HG02938 (cell line): ENCODE measurements around the gene NELFCD.
A peak's percentile ranks its signal among the peaks of the same experiment; 100 is the strongest.
"Not testable (repeated sequence)": the region's sequence is repeated elsewhere in the genome, so short reads cannot be mapped to it uniquely, and the experiment has no call there.

Experiments used
- ATAC-seq: cut with Tn5 transposase; IDR thresholded peaks from one replicate; pipeline ENCODE4 v1.9.1; 2021; ENCODE audit warnings: mild to moderate bottlenecking, moderate library complexity; ENCODE audit not compliant: unreplicated experiment

NELFCD gene, protein sequence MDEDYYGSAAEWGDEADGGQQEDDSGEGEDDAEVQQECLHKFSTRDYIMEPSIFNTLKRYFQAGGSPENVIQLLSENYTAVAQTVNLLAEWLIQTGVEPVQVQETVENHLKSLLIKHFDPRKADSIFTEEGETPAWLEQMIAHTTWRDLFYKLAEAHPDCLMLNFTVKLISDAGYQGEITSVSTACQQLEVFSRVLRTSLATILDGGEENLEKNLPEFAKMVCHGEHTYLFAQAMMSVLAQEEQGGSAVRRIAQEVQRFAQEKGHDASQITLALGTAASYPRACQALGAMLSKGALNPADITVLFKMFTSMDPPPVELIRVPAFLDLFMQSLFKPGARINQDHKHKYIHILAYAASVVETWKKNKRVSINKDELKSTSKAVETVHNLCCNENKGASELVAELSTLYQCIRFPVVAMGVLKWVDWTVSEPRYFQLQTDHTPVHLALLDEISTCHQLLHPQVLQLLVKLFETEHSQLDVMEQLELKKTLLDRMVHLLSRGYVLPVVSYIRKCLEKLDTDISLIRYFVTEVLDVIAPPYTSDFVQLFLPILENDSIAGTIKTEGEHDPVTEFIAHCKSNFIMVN

DNA sequence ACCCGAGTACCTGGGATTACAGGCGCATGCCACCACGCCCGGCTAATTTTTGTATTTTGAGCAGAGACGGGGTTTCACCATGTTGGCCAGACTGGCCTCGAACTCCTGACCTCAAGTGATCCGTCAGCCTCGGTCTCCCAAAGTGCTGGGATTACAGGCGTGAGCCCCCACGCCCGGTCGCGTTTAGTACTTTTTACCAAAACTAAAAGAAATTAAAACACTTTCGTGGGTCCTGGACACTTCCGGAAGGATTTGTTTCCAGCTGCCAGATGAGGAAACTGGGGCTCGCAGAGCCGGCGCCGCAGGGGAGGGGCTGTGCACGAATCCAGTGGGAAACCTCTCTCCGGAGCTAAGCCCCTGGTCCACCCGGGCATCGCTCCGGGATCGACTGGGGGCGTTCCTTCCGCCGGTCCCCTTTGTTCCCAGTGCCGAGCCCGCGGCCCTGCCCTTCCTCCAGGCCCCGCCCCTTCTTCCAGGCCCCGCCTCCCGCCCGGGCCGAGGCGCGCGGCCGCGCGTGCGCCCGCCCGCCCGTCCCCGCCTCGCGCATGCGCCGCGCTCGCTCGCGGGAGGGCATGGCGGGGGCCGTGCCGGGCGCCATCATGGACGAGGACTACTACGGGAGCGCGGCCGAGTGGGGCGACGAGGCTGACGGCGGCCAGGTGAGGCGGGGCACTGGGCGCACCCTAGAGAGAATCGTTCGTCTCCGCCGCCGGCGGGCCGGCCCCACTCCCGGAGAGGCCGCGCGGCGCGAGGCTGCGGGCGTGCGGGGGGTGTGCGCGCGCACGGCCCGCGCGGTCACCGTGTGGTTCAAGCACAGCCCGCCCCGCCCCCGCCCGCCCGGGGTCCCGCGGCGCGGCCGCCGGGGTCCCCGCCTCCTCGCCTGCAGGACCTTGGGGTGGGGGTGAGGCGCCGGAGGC is at the start of gene NELFCD:
TSS of gene NELFCD (plus strand) at position 546 of the 917 bp plus-strand sequence. CDS start at position 600, 54 bp downstream.
- peak; percentile 56 for ATAC-seq

- no peak for ATAC-seq
These were observed 48.9 kb upstream of the NELFCD start for GRCh38 chr20:58932170-58932569.

DNA sequence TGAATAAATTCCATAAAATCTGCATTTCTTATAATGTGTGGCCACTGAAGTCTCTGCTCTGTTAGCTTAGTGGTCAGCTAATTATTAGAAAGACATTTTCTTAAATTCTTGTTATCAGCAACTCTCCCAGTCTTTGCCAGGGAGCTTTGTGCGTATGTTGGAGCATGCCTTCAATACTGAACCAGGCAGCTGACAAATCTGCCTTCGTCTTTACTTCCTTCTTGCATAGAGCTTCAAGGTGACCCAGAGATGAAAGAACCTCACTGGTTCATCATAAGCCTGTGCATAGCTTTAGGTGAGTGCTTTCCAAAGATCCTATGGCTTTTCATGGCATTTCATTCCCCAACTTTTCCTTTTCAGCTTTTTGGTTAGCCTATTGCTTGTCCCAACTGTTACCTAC is 43.0 kb upstream of the NELFCD start:
- ATAC-seq: no peak

DNA sequence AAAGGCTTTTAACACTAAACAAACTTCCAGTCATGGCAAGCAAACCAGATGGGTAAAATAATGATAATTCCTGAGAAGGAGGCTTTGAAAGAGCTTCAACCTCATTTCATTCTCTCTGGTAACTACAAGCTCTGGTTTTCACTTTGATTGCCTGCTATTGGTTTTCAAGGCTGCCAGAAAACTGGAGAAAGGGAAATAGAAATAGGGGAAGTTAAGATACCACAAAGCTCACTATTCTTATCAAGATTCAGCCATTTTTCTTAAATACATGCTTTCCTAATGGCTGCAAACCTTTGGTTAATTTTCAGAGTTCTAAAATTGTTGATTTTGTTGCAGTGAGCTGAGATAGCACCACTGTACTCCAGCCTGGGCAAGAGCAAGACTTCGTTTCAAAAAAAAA is 42.5 kb upstream of the NELFCD start:
- ATAC-seq: no peak

GRCh38 chr20:58941471-58941870 is 39.6 kb upstream of the NELFCD start:
- ATAC-seq: no peak

- ATAC-seq: no peak
These were observed 38.5 kb upstream of the NELFCD start for GRCh38 chr20:58942549-58942948.

- ATAC-seq: no peak
These were observed 36.4 kb upstream of the NELFCD start for GRCh38 chr20:58944610-58945009.

DNA sequence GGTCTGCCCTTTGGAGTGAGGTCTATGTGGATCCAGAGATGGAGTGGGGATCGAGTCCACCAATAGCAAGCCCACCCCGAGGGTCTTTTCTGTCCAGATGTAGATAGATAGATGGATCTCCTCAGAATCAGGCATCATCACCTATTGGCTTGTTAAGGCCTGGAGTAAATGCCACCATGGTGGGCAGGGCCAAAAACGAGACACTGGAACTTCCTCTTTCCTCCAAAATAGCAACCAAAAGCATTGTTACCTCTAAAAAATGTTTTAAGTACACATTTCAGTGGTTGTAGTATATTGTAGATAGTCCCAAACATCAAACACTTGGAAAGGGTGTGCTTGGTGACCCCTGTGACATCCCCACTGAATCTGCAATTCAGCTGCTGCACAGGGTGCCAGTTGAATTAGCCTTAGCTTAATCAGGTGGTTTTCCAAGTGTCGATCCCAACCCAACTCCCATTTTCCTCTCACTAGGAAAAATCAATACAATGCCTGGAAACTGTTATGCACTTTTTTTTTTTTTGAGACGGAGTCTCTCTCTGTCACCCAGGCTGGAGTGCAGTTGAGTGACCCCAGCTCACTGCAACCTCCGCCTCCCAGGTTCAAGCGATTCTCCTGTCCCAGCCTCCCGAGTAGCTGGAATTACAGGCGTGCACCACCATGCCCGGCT is 35.0 kb upstream of the NELFCD start:
- ATAC-seq: no peak

DNA sequence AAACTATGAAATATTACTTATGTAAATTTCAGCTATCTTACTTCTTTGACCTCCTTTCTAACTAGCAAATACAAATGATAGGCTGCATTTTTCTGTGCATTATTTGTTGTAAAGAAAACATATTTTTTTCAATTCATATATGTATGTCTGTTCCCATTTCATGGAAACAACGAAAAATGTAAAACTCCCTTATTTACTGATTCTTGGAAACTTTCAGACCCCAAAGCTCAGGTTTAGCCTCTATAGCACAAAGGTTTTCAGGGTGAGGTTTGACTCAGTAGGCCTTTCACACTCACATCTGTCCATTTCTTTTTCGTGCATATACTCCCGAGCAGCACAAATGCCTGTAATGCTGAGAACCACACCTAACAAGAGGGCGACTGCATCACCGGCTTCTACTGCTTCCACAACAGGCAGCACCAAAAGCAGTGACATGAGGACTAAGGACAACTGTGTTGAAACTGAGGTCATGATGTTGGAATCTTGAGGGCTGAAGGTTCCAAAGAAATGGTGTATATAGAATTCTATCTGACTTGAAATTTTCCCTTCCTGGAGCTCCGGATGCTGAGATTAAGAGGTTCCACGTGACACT is 33.2 kb upstream of the NELFCD start:
- not testable (repeated sequence) for ATAC-seq

- ATAC-seq: no peak
These were observed 30.5 kb upstream of the NELFCD start for GRCh38 chr20:58950603-58951002.

- no peak for ATAC-seq
These were observed 28.0 kb upstream of the NELFCD start for GRCh38 chr20:58953050-58953449.

- no peak for ATAC-seq
These were observed 25.0 kb upstream of the NELFCD start for GRCh38 chr20:58956078-58956477.

GRCh38 chr20:58959652-58960051 is 21.4 kb upstream of the NELFCD start:
- ATAC-seq: no peak

- no peak for ATAC-seq
These were observed 17.9 kb upstream of the NELFCD start for GRCh38 chr20:58963060-58963584.

DNA sequence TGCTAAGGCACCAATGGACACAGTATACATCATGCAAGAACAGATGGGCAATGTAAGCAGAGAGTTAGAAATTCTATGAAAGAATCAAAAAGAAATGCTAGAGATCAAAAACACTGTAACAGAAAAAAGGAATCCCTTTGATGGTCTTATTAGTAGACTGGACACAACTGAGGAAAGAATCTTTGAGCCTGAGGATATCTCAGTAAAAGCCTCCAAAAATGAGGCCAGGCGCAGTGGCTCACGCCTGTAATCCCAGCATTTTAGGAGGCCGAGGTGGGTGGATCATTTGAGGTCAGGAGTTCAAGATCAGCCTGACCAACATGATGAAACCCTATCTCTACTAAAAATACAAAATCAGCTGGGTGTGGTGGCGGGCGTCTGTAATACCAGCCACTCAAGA is 17.1 kb upstream of the NELFCD start:
- not testable (repeated sequence) for ATAC-seq

DNA sequence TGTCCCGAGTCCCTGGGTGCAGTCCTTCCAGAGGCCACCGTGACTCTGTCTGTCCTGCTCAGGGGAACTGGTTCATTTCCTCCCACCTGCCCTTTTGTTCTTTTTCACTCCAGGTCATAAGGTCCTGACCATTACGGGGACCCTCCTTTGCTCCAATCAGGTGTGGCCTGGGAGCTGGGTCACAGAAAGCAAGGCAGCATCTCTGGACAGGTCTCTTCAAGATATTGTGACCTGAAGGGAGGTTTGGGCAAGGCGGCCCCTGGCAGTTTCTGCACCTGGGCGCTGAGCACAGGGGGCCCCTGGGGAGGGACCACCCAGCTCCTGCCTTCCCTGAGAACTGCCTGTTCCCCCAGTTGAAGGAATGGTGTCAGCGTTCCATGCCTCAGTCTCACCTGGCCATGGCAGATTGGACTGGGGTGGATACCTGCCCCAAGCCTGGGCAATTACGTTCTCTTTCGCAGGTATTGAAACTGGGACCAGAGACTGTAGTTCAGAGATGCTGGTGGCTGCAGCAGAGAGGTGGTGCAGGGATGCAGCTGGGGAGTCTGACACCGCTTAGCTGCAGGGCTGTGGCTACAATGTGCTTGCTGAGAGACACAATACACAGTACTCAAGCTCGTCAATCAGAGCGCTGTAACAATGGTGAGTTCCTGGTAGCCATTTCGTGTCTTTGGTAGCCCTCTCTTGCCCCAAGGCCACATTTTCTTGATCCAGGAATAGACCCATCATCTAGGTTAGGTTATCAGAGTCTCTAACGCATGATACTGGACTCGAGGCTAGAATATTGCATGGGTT is 15.6 kb upstream of the NELFCD start:
- ATAC-seq: no peak

DNA sequence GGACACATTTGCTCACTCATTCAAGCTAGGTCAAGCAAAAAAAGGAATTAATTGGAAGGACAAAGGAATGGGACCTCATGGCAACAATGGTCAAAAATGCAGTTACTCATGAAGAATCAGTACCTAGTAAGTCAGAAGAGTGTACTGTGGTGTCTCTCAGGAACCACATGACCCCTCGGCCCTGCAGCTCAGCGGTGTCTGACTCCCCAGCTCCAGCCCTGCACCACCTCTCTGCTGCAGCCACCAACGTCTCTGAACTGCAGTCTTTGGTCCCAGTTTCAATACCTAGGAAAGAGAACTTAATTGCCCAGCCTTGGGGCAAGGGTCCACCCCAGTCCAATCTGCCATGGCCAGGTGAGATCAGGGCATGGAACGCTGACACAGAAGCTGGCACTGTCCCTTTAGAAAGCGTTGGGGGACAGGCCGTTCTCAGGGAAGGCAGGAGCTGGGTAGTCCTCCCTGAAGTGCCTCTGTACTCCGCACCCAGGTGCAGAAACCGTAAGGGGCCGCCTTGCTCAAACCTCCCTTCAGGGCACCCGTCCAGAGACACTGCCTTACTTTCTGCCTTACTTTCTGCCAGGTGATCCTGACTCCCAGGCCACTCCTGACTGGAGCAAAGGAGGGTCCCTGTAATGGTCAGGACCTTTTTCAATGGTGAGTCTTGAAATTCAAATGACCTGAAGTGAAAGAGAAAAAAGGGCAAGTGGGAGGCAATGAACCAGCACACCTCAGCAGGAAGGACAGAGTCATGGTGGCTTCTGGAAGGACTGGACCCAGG is 13.2 kb upstream of the NELFCD start:
- no peak for ATAC-seq

DNA sequence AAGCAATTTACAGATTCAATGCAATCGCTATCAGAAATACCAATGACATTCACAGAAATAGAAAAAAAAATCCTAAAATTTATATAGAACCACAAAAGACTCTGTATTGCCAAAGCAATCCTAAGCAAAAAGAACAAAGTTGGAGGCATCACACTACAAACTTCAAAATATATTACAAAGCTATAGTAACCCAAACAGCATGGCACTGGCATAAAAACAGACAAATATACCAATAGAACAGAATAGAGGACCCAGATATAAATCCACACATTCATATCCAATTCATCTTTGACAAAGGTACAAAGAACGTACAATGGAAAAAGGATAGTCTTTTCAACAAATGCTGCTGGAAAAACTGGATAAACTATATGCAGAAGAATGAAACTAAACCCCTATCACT is 11.6 kb upstream of the NELFCD start:
- ATAC-seq: no peak

DNA sequence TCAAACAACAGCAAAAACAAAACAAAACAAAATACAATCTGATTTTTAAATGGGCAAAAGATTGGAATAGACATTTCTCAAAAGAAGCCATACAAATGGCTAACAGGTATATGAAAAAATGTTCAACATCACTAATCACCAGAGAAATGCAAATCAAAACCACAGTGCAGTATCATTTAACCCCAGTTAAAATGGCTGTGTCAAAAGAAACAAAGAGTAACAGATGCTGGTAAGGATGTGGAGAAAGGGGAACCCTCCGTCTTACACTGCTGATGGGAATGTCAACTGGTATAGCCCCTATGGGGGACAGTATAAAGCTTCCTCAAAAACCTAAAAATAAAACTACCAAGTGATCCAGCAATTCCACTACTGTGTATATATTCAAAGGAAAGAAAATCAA is 10.9 kb upstream of the NELFCD start:
- ATAC-seq: no peak
